Sigmoid colon (tissue), 3 donors: Measurements from ENCODE around the gene NHERF2.

Source experiments
- CTCF ChIP-seq, 4 experiments: fragments of 450-650 bp in 3 of 4; fragments of 200-600 bp in 1 of 4; IDR thresholded peaks; one replicate each; pipeline ENCODE4 v1.5.1; 2016 to 2019; ENCODE audit warnings: antibody characterized with exemption in 4 of 4, mild to moderate bottlenecking in 3 of 4, moderate library complexity in 2 of 4
- POLR2A ChIP-seq, 2 donors: fragments of 450-650 bp; IDR thresholded peaks; one replicate each; pipeline ENCODE4 v1.6.1; 2016; ENCODE audit warnings: antibody characterized with exemption in 2 of 2, mild to moderate bottlenecking in 2 of 2, moderate library complexity in 2 of 2

DNA sequence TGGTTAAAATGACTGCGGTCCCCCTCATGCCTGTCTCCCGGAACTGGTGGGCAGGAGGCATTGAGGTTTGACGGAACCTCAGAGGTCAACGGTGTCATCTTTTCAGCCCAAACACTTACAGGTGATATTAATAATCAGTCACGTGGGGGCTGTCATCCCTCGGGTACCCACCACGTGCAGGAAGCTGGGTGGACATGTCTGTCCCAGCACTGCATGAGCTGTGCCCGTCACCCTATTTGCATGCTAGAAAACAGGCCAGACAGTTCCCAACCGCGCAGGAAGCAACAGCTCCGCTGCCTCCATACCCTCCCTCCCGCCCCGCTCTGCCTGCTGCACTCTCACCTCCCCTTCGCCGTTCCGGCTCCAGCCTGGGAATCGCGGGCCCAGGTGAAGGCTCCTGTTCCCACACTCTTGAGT, 35.6 kb upstream of the NHERF2 start:
- TF ChIP-seq CTCF (IDR thresholded peaks at IDR 0.05) = no peak
- no peak for TF ChIP-seq POLR2A (IDR thresholded peaks at IDR 0.05)
